ENCODE results near the gene SORCS2. TPM values are rescaled to one million over a fixed set of nuclear protein-coding genes. Genes with fewer than 3 reads are reported as not detected.

The SORCS2 gene
- polyA plus RNA-seq, 3 donors, result 0.46 to 0.55 TPM; not detected in 1

- Histone ChIP-seq H4K20me1 (ENCODE audit: insufficient read depth, low read length) (no peaks in the 10 kb centered on the region), H3K9me3 (replicated peaks in 1 of 2; ENCODE audit: control insufficient read depth in 1 of 2, insufficient read depth in 1 of 2, low read length in 2 of 2) (peaks cover 0 to 3% of the 10 kb centered on the region in 2 donors), H3K4me1 (ENCODE audit: control insufficient read depth in 1 of 2, insufficient read depth in 2 of 2, low read length in 2 of 2) (peaks cover 57 to 72% of the 10 kb centered on the region in 2 donors), H3K36me3 (replicated peaks in 1 of 2; ENCODE audit: control insufficient read depth in 1 of 2, insufficient read depth in 2 of 2, low read length in 2 of 2) (no peaks in the 10 kb centered on the region), H3K79me2 (ENCODE audit: insufficient read depth, low read length) (no peaks in the 10 kb centered on the region), H3K27me3 (ENCODE audit: control insufficient read depth in 2 of 2, insufficient read depth in 2 of 2, low read length in 2 of 2) (no peaks in the 10 kb centered on the region), H2AFZ (ENCODE audit: insufficient read depth, low read depth, low read length, poor library complexity, severe bottlenecking) (no peak overlapping the region), H3K4me3 (replicated peaks in 1 of 3; ENCODE audit: low read depth in 2 of 3, low read length in 3 of 3) (no peak overlapping the region), H3K4me2 (replicated peaks; ENCODE audit: extremely low read depth, low read length, poor library complexity, severe bottlenecking) (no peak overlapping the region), H3K9ac (ENCODE audit: insufficient read depth, low read length, poor library complexity, severe bottlenecking) (no peak overlapping the region), H3K27ac (ENCODE audit: low read depth in 1 of 2, low read length in 2 of 2) (no peak overlapping the region)
- TF ChIP-seq, protein P1, sequence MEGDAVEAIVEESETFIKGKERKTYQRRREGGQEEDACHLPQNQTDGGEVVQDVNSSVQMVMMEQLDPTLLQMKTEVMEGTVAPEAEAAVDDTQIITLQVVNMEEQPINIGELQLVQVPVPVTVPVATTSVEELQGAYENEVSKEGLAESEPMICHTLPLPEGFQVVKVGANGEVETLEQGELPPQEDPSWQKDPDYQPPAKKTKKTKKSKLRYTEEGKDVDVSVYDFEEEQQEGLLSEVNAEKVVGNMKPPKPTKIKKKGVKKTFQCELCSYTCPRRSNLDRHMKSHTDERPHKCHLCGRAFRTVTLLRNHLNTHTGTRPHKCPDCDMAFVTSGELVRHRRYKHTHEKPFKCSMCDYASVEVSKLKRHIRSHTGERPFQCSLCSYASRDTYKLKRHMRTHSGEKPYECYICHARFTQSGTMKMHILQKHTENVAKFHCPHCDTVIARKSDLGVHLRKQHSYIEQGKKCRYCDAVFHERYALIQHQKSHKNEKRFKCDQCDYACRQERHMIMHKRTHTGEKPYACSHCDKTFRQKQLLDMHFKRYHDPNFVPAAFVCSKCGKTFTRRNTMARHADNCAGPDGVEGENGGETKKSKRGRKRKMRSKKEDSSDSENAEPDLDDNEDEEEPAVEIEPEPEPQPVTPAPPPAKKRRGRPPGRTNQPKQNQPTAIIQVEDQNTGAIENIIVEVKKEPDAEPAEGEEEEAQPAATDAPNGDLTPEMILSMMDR (IDR thresholded peaks at IDR 0.05), result no peak
- Mint-ChIP-seq H3K4me1 (peaks cover 58% of the 10 kb centered on the region), H3K9me3 (peaks cover 0 to 15% (median 6%) of the 10 kb centered on the region in 7 donors), H3K27ac (peak overlapping the region in 1 of 7 donors; percentile 46), H3K36me3 (peaks cover 14 to 16% of the 10 kb centered on the region in 2 donors), H3K4me3 (no peak overlapping the region), H3K27me3 (ENCODE audit: low read depth in 3 of 3) (peaks cover 0 to 11% (median 2%) of the 10 kb centered on the region in 3 donors)
- DNase-seq, result no peak
- intact Hi-C loops (cut with micrococcal nuclease), result loop anchor here in 1 of 2 donors (10.0 kb wide), 1 partner anchor 937 kb away; the partner anchor contains the start of gene MRFAP1L1
Observed at GRCh38 chr4:7641712-7642111, 449.4 kb downstream of the SORCS2 start.

- H3K27me3 ChIP-seq (ENCODE audit: control insufficient read depth in 2 of 2, insufficient read depth in 2 of 2, low read length in 2 of 2), result no peaks in the 10 kb centered on the region
- TF ChIP-seq, protein P1 (IDR thresholded peaks at IDR 0.05), result no peak
- peaks cover 21 to 22% of the 10 kb centered on the region in 2 donors for H3K36me3 Mint-ChIP-seq
- peaks cover 0 to 16% (median 2%) of the 10 kb centered on the region in 3 donors for H3K27me3 Mint-ChIP-seq (ENCODE audit: low read depth in 3 of 3)
- H3K9me3 Mint-ChIP-seq, result peaks cover 0 to 15% (median 6%) of the 10 kb centered on the region in 7 donors
- H3K36me3 ChIP-seq (replicated peaks in 1 of 2; ENCODE audit: control insufficient read depth in 1 of 2, insufficient read depth in 2 of 2, low read length in 2 of 2), result no peaks in the 10 kb centered on the region
- no peak overlapping the region for H3K4me2 ChIP-seq (replicated peaks; ENCODE audit: extremely low read depth, low read length, poor library complexity, severe bottlenecking)
- H3K4me3 Mint-ChIP-seq, result peak overlapping the region in 1 of 2 donors; percentile 16
- H3K4me3 ChIP-seq (replicated peaks in 1 of 3; ENCODE audit: low read depth in 2 of 3, low read length in 3 of 3), result no peak overlapping the region
- H4K20me1 ChIP-seq (ENCODE audit: insufficient read depth, low read length), result no peaks in the 10 kb centered on the region
- H3K4me1 Mint-ChIP-seq, result peaks cover 59% of the 10 kb centered on the region
- peaks cover 0 to 3% of the 10 kb centered on the region in 2 donors for H3K9me3 ChIP-seq (replicated peaks in 1 of 2; ENCODE audit: control insufficient read depth in 1 of 2, insufficient read depth in 1 of 2, low read length in 2 of 2)
- H3K27ac Mint-ChIP-seq, result peak overlapping the region in 3 of 7 donors; percentile 12 to 44 (median 33)
- no peak overlapping the region for H3K9ac ChIP-seq (ENCODE audit: insufficient read depth, low read length, poor library complexity, severe bottlenecking)
- WGBS (ENCODE audit: insufficient coverage), result 62% methylated on average over 5 of the region's 9 CpGs
- intact Hi-C loops (cut with micrococcal nuclease), result loop anchor here in 1 of 2 donors (10.0 kb wide), 1 partner anchor 938 kb away; the partner anchor contains the start of gene MRFAP1L1
- no peak overlapping the region for H2AFZ ChIP-seq (ENCODE audit: insufficient read depth, low read depth, low read length, poor library complexity, severe bottlenecking)
- DNase-seq, result no peak
- no peak overlapping the region for H3K27ac ChIP-seq (ENCODE audit: low read depth in 1 of 2, low read length in 2 of 2)
- H3K79me2 ChIP-seq (ENCODE audit: insufficient read depth, low read length), result no peaks in the 10 kb centered on the region
- H3K4me1 ChIP-seq (ENCODE audit: control insufficient read depth in 1 of 2, insufficient read depth in 2 of 2, low read length in 2 of 2), result peaks cover 57 to 72% of the 10 kb centered on the region in 2 donors
Observed at GRCh38 chr4:7642741-7643458, 450.6 kb downstream of the SORCS2 start.

Measured in CD14-positive monocyte (primary cell).